Measurements from ENCODE around the gene TBC1D9.

TBC1D9 gene

DNA sequence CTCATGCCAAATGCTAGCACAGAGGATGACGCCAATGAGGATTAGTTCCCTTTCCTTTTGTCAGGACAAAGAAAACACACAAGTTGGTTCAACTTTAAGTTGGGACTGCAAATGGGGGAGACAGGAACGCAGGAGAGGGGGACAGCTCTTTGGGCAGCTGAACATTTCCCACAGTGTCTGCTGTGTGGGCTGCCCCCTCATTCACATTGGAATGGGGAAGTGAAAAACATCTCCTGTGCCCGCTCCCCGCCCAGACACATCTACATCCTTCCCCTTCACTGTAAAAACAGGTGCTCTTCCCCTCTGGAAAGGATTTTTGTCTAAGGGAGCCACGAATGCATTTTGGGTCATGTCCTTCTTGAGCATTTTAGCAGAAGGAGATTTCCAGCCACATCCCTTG lies 44.5 kb upstream of the TBC1D9 start:
- no peaks in the 10 kb centered on the region for H3F3A ChIP-seq (ENCODE audit: low read depth)
- H3K4me1 ChIP-seq (ENCODE audit: insufficient read depth, low read length, poor library complexity, severe bottlenecking): no peaks in the 10 kb centered on the region
- H3K9me2 ChIP-seq (replicated peaks; ENCODE audit: low read depth, low read length): no peaks in the 10 kb centered on the region
- TF ChIP-seq, protein P1, sequence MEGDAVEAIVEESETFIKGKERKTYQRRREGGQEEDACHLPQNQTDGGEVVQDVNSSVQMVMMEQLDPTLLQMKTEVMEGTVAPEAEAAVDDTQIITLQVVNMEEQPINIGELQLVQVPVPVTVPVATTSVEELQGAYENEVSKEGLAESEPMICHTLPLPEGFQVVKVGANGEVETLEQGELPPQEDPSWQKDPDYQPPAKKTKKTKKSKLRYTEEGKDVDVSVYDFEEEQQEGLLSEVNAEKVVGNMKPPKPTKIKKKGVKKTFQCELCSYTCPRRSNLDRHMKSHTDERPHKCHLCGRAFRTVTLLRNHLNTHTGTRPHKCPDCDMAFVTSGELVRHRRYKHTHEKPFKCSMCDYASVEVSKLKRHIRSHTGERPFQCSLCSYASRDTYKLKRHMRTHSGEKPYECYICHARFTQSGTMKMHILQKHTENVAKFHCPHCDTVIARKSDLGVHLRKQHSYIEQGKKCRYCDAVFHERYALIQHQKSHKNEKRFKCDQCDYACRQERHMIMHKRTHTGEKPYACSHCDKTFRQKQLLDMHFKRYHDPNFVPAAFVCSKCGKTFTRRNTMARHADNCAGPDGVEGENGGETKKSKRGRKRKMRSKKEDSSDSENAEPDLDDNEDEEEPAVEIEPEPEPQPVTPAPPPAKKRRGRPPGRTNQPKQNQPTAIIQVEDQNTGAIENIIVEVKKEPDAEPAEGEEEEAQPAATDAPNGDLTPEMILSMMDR (conservative IDR thresholded peaks at IDR 0.05; ENCODE audit: low read length): no peak
- no peak for TF ChIP-seq EZH2phosphoT487 (IDR thresholded peaks at IDR 0.05; ENCODE audit: borderline replicate concordance)
- no peaks in the 10 kb centered on the region for H3K27me3 ChIP-seq (ENCODE audit: insufficient read depth, low read length, poor library complexity, severe bottlenecking)
- no peaks in the 10 kb centered on the region for H3K79me2 ChIP-seq (ENCODE audit: insufficient read depth, low read length)
- H3K36me3 ChIP-seq (ENCODE audit: insufficient read depth, low read length): no peaks in the 10 kb centered on the region
- no peaks in the 10 kb centered on the region for H4K20me1 ChIP-seq (ENCODE audit: insufficient read depth, low read length, poor library complexity, severe bottlenecking)
- no peaks in the 10 kb centered on the region for H3K9me3 ChIP-seq (ENCODE audit: insufficient read depth, low read depth, low read length)
- H2AFZ ChIP-seq (ENCODE audit: low read length): no peak overlapping the region
- H3K9ac ChIP-seq (ENCODE audit: low read depth, low read length, poor library complexity, severe bottlenecking): no peak overlapping the region
- no peak overlapping the region for H3K4me2 ChIP-seq (ENCODE audit: low read depth, low read length, poor library complexity, severe bottlenecking)
- no peak overlapping the region for H3K4me3 ChIP-seq (ENCODE audit: low read length, poor library complexity, severe bottlenecking)

DNA sequence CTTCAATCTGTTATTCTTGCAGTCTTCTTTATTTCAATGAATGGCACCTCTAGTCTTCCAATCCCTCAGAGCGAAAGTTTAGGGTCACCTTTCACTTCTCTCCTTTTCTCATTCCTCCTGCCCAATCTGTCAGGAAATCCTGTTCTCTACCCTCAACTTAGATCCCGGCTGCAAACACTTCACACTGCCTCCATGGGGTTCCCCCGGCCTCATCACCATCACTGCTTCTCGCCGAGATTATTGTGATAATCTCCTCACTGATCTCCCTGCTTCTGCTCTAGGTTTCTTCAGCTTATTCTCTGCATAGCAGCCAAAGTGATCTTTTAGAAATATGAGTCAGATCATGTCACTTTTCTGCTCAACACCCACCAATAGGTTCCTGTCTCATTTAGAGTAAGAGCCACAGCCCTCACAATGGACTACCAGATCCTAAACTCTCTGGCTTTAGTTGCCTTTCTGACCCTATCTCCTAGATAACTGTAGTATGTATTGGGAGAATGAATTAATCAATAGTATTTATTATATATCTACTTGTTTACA lies 43.6 kb upstream of the TBC1D9 start:
- Histone ChIP-seq H3K4me2 (ENCODE audit: low read depth, low read length, poor library complexity, severe bottlenecking) (no peak overlapping the region), H3K4me1 (ENCODE audit: insufficient read depth, low read length, poor library complexity, severe bottlenecking) (no peaks in the 10 kb centered on the region)
- no peak for TF ChIP-seq EZH2phosphoT487 (IDR thresholded peaks at IDR 0.05; ENCODE audit: borderline replicate concordance)
- TF ChIP-seq, protein P1 (conservative IDR thresholded peaks at IDR 0.05; ENCODE audit: low read length): no peak

DNA sequence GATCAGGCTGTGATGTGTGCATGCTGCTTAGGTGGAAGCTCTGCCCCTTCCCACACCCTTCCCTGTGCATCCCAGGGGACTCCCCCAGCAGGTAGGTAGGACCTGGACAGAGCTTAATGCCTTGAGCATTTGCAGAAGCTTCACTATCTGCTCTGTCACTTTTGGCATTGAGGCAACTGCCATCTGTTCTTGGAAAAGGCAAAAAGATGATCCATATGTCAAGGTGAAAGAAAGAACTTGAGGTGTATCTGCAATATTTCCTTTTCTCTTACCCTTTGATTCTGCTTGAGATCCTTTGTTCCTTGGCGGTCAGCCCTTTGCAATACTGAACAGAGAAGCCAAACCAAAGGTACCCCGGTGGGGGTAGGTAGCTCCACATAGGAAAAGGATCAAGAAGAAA lies 37.1 kb upstream of the TBC1D9 start:
- H3K27me3 ChIP-seq (ENCODE audit: insufficient read depth, low read length, poor library complexity, severe bottlenecking): no peaks in the 10 kb centered on the region
- no peak overlapping the region for H3K9ac ChIP-seq (ENCODE audit: low read depth, low read length, poor library complexity, severe bottlenecking)
- no peak overlapping the region for H2AFZ ChIP-seq (ENCODE audit: low read length)
- H3K9me2 ChIP-seq (replicated peaks; ENCODE audit: low read depth, low read length): no peaks in the 10 kb centered on the region
- H4K20me1 ChIP-seq (ENCODE audit: insufficient read depth, low read length, poor library complexity, severe bottlenecking): no peaks in the 10 kb centered on the region
- no peaks in the 10 kb centered on the region for H3K9me3 ChIP-seq (ENCODE audit: insufficient read depth, low read depth, low read length)
- no peaks in the 10 kb centered on the region for H3K36me3 ChIP-seq (ENCODE audit: insufficient read depth, low read length)
- no peaks in the 10 kb centered on the region for H3F3A ChIP-seq (ENCODE audit: low read depth)
- H3K79me2 ChIP-seq (ENCODE audit: insufficient read depth, low read length): no peaks in the 10 kb centered on the region
- TF ChIP-seq EZH2phosphoT487 (IDR thresholded peaks at IDR 0.05; ENCODE audit: borderline replicate concordance): no peak
- TF ChIP-seq, protein P1 (conservative IDR thresholded peaks at IDR 0.05; ENCODE audit: low read length): no peak
- H3K4me1 ChIP-seq (ENCODE audit: insufficient read depth, low read length, poor library complexity, severe bottlenecking): no peaks in the 10 kb centered on the region
- no peak overlapping the region for H3K4me3 ChIP-seq (ENCODE audit: low read length, poor library complexity, severe bottlenecking)
- no peak overlapping the region for H3K4me2 ChIP-seq (ENCODE audit: low read depth, low read length, poor library complexity, severe bottlenecking)

More for the DNA sequence above, 43.6 kb upstream of the TBC1D9 start:
- Histone ChIP-seq H2AFZ (ENCODE audit: low read length) (no peak overlapping the region), H4K20me1 (ENCODE audit: insufficient read depth, low read length, poor library complexity, severe bottlenecking) (no peaks in the 10 kb centered on the region), H3K79me2 (ENCODE audit: insufficient read depth, low read length) (no peaks in the 10 kb centered on the region), H3F3A (ENCODE audit: low read depth) (no peaks in the 10 kb centered on the region), H3K4me3 (ENCODE audit: low read length, poor library complexity, severe bottlenecking) (no peak overlapping the region), H3K36me3 (ENCODE audit: insufficient read depth, low read length) (no peaks in the 10 kb centered on the region), H3K9me2 (replicated peaks; ENCODE audit: low read depth, low read length) (no peaks in the 10 kb centered on the region), H3K27me3 (ENCODE audit: insufficient read depth, low read length, poor library complexity, severe bottlenecking) (no peaks in the 10 kb centered on the region), H3K9me3 (ENCODE audit: insufficient read depth, low read depth, low read length) (no peaks in the 10 kb centered on the region), H3K9ac (ENCODE audit: low read depth, low read length, poor library complexity, severe bottlenecking) (no peak overlapping the region)

Measured in Loucy (cell line).